GM19468 (cell line): ENCODE data around the gene RESF1.
A peak's percentile ranks its signal among the peaks of the same experiment; 100 is the strongest.
"Not testable (repeated sequence)": the region's sequence is repeated elsewhere in the genome, so short reads cannot be mapped to it uniquely, and the experiment has no call there.

Experiments used
- ATAC-seq: cut with Tn5 transposase; IDR thresholded peaks from one replicate; pipeline ENCODE4 v1.9.1; 2021; ENCODE audit warnings: mild to moderate bottlenecking, moderate library complexity, moderate number of reproducible peaks; ENCODE audit not compliant: unreplicated experiment; ENCODE audit errors: extremely low read depth

RESF1 gene

DNA sequence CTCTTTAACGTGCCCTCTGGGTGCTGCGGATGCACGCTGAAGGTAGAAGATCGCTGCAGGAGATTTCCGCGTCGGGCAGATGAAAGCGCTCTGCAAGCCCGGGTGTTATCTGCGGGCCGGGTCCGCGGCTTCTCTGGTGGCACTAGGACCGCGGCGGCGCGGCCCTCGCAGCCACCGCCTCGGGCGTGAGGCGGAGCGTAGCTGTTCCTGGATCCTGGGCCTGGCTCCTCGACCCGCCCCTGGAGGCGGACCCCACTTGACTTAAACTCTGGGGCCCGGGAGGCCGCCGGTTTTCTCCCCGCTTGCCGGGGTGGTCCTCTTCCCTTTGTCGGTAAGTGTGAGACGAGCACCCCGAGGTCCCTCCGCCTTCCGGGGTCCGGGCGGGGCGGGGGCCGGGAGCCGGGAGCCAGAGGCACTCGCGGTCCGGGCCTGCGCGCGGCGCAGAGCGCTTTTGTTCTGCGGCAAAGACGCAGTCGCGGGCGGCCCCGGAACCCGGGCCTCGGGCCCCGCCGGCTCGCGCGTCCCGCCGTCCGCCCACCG, at the start of gene RESF1:
RESF1 (plus strand) TSS at position 255 of the 540 bp plus-strand sequence. CDS start 21,541 bp downstream, outside the sequence.
- ATAC-seq, result peak; percentile 88

DNA sequence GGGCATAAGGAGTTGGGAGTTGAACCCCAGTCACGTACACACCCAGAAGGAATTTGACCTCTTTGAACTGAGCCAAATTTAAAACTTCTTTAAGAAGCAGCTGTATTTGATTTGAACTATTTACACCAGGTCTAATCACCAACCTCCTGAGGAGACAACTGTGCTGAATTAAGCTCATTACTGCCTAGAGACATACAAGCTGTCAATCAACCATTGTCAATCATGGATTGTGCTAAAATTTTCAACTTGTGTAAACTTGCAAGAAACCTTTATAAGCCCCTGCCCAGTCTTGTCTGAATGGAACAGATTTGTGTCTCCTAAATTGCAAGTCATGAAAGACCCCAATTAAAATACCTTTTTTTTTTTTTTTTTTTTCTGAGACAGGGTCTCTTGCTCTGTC, 44.3 kb upstream of the RESF1 start:
- no peak for ATAC-seq

DNA sequence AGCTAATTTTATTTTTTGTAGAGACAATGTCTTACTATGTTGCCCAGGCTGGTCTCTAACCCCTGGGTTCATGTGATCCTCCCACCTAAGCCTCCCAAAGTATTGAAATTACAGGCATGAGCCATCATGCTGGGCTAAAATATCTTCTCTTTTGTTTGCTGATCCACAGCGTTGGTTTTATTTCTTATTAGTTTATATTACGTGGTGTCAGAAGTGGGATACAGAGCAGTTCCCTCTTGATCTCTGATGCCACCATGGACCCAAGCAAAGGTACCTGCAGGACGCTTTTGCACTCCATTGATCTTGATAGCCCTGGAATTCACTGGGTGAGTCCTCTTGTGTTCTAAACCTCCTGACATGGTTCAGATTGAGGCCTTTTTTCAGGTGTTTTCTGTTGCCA, 43.8 kb upstream of the RESF1 start:
- ATAC-seq, result no peak

DNA sequence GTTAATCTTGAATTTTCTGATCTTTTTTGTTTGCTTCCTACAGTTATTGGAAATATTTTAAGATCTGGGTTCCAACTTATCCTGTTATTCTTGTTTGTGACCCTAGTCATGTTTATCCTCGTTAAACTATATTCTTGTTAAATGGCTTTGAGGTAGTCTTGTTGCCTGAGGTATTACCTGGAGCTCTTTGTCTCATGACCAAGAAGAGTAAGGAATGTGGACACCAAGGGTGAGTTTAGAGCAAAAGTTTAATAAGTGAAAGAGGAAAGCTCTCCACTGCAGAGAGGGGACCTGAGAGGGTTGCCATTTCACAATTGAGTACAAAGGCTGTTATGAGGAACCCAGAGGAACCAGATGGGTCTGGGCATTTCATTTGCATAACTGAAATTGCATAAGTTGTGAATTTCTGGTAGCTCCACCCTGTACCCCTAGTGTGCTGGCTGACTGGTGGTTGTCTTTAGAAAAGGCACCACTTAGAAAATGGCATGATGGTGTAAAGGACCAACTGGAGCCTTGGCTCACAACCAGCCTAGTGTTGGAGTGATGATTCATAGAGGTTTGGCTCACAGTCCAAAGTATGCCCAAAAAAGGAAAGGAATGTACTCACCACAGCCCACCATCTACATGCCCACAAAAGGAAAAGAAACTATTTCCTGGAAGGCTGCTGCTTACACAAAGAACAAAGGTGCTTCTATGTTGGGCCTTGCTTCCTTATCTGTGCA, 36.7 kb upstream of the RESF1 start:
- no peak for ATAC-seq

DNA sequence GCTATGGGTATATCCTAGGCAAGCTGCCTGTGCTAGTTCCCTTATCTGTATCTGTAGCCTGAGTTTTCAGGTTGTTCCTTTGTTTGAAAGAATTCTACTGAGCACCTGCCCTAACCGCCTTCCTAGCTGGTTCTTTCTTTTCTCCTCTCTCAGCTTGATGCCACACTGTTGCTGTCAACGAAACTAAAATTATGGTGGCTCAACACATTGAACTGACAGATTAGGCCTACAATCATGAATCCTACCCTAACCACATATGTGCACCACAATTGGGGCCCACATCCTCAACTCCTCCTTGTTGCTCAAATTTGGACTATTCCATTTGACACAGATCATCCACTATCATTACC, 36.2 kb upstream of the RESF1 start:
- ATAC-seq, result no peak

GRCh38 chr12:31928246-31929026, 30.8 kb upstream of the RESF1 start:
- ATAC-seq, result no peak

DNA sequence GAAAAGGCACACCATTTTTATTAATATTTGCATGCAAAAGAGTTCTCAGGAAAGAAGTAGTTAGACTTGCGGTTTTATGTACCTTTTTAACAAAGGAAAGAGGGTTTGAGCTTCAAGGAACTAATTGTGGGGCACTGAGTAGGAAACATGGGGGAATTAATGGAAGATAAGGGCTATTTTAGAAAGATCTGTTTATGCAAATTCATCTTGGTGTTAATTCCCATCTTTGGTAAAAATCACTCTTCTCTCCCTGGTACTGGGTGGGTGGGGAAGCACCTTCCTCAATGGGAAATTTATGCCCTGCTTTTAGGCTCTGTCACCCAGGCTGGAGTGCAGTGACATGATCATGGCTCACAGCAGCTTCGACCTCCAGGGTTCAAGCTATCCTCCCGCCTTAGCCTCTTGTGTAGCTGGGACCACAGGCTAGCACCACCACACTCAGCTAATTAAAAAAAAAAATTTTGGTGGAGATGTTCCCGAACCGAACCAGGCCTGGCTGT, 30.1 kb upstream of the RESF1 start:
- ATAC-seq, result no peak

GRCh38 chr12:31931796-31932715, 27.2 kb upstream of the RESF1 start:
- ATAC-seq, result no peak

- no peak for ATAC-seq
Observed at GRCh38 chr12:31944299-31944698, 14.9 kb upstream of the RESF1 start.

DNA sequence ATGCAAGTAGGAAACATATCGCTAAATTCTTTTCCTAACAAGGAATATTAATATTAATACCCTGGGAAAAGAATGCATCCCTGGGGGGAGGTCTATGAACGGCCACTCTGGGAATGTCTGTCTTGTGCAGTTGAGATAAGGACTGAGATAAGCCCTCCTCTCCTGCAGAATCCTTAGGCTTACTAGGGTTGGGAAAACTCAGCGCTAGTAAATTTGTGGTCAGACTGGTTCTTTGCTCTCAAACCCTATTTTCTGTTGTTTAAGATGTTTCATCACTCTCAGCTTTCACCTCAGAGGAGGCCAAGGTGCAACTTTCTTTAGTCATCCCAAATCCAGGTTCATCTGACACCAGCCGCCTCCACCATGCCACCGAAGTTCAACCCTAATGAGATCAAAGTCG, 11.2 kb upstream of the RESF1 start:
- ATAC-seq, result no peak

DNA sequence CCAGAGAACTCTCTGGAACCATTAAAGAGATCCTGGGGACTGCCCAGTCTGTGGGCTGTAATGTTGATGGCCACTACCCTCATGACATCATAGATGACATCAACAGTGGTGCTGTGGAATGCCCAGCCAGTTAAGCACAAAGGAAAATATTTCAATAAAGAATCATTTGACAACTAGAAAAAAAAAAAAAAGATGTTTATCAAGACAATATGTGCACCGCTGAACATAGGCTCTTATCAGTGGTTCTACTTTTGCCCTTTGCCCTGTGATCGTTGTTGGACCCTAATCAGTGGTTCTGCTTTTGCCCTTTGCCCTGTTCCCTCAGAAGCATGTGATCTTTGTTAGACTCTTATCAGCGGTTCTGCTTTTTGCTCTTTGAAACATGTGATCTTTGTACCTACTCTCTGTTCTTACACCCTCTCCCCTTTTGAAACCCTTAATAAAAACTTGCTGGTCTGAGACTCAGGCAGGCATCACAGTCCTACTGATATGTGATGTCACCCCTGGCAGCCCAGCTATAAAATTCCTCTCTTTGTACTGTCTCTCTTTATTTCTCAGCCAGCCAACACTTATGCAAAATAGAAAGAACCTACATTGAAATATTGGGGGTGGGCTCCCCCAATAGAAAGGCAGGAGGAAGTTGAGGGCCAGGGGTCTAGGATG, 10.4 kb upstream of the RESF1 start:
- ATAC-seq, result not testable (repeated sequence)

DNA sequence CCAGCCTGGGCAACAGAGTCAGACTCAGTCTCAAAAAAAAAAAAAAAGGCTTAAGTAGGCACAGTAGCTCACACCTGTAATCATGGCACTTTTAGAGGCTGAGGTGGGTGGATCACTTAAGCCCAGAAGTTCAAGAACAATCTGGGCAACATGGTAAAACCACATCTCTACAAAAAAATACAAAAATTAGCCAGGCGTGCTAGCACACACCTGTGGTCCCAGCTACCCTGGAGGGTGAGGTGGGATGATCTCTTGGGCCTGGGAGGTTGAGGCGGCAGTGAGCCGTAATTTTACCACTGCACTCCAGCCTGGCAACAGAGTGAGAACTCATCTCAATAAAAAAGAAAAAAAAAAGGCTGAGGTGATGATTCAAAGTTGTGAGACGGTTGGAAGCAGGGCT, 9.1 kb upstream of the RESF1 start:
- no peak for ATAC-seq

DNA sequence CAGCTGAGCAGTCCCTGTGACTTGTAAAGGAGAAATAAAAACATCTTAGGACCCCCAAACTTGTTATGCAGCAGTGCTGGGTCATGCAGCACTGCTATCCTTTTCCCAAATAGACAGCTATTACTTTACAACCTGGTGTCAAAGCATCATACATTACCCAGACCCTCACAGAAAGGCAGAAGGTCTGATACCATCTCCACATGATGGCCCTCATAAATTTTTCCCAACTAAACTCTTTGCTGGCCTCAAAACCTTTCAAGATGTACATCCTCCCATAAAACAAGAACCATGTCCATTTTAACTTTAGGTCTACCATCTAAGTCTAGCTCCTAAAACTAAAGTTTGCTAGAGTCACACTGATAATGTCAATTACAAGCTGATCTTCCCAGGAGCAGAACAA, 8.7 kb upstream of the RESF1 start:
- no peak for ATAC-seq

- no peak for ATAC-seq
Observed at GRCh38 chr12:31951008-31951407, 8.2 kb upstream of the RESF1 start.

DNA sequence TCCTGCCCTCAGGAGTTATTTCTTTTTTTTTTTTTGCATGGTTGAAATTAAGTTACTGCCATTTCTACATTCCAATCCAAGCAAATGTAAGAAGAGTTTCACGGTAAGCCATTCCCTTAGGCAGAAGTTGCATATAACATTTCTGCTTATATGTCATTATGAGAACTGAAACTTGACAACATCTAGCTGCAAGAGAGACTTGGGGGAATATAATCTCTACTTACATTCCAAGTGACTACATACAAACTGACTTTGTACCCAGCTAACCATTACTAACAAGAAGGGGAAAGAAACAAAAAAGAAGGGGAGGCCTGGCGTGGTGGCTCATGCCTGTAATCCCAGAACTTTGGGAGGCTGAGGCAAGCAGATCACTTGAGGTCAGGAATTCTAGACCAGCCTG, 7.3 kb upstream of the RESF1 start:
- ATAC-seq, result no peak

GRCh38 chr12:31952418-31952817, 6.8 kb upstream of the RESF1 start:
- no peak for ATAC-seq

DNA sequence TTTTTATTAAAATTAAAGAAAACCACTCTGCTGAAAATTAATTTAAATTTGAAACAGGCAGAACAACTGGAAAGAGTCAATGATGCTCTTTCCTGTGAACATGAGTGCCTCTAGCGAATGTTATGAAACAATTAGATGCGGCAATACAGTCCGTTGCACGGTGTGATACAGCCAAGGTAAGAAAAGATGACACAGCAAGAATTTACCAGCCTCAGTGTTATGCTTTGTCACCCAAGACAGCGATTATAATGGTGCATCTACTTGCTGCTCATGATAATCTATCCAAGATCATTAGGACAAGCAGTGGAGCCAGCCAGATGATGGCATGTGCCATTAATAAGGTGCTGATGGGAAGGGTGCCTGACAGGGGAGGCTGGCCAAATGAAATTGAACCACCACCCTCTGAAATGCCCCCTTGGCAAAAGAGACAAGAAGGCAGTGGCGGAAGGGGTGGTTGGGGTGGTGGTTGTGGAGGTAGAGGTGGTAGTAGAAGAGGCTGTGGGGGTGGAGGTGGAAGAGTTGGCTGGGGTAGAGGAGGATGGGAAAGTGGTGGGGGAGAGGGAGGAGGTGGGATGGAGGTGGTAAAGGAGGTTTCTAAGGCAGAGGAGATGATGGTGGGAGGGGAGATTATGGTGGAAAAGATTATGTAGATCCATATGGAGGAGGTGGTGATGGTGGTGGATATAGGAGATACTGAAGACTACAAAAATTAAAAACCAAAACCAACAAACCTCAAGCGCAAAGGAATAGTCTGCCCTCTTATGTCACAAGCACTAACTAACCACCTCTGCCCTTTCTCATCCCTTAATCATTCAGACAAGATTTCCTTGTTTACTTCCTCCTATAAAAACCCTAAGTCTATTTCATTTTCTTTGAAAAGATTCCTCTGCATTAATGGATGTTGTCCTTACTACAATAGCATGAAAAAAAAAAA, 4.0 kb upstream of the RESF1 start:
- no peak for ATAC-seq

- ATAC-seq, result no peak
Observed at GRCh38 chr12:31958569-31959160, 550 bp upstream of the RESF1 start.
